Panc1 (cell line): ENCODE data around the gene TBC1D10A. TPM values are rescaled to one million over a fixed set of nuclear protein-coding genes. Genes with fewer than 3 reads are reported as not detected.

Experiments used
- ATAC-seq: fragments of 200-7000 bp; cut with Tn5 transposase; 2 replicates; pipeline ENCODE4 v1.9.1; 2020; ENCODE audit warnings: mild to moderate bottlenecking, moderate library complexity
- BruUV-seq: library from RNA; stranded (reverse); fragments of 400-500 nt; replicated peaks from 2 replicates; lab custom pipeline; 2021; lab: Mats Ljungman, UMichigan
- CTCF ChIA-PET: fragments of 300-600 bp; sonication (Branson Sonifier 250); formaldehyde crosslinking; loops from one replicate; lab custom pipeline; 2022; ENCODE audit warnings: antibody characterized with exemption; lab: Charles Lee
- POLR2A ChIA-PET: fragments of 300-600 bp; sonication (Branson Sonifier 250); formaldehyde crosslinking; loops from one replicate; lab custom pipeline; 2022; ENCODE audit warnings: antibody characterized with exemption; lab: Charles Lee
- DNase-seq: peaks from one replicate; pipeline ENCODE4 v3.0.0-alpha.2; 2010; ENCODE audit warnings: low read depth, low spot score
- H3K27ac ChIP-seq: 2 replicates; pipeline ENCODE4 v1.5.1; 2011; ENCODE audit warnings: mild to moderate bottlenecking, low read length, inconsistent platforms
- H3K27me3 ChIP-seq: fragments of 200-500 bp; sonication (Bioruptor generic); 2 replicates; pipeline ENCODE4 v1.6.0; 2014; ENCODE audit warnings: low read length, inconsistent platforms; ENCODE audit not compliant: control insufficient read depth, insufficient read depth
- H3K36me3 ChIP-seq: fragments of 200-500 bp; sonication (Bioruptor generic); 2 replicates; pipeline ENCODE4 v1.5.1; 2014; ENCODE audit warnings: inconsistent platforms, mild to moderate bottlenecking, low read length, moderate library complexity; ENCODE audit not compliant: control insufficient read depth, insufficient read depth
- H3K4me1 ChIP-seq: 2 replicates; pipeline ENCODE4 v1.5.1; 2011; ENCODE audit warnings: inconsistent platforms, mild to moderate bottlenecking, low read length, moderate library complexity; ENCODE audit not compliant: control insufficient read depth, insufficient read depth
- H3K4me3 ChIP-seq, 2 experiments: 2 replicates each; pipeline ENCODE4 v1.5.1; 2011 to 2012; ENCODE audit warnings: low read depth in 2 of 2, low read length in 2 of 2, mild to moderate bottlenecking in 2 of 2, inconsistent platforms in 1 of 2, moderate library complexity in 1 of 2
- H3K9me3 ChIP-seq: fragments of 200-500 bp; sonication (Bioruptor generic); 2 replicates; pipeline ENCODE4 v1.5.1; 2014; ENCODE audit warnings: low read depth, mild to moderate bottlenecking, inconsistent platforms, low read length, moderate library complexity; ENCODE audit not compliant: control insufficient read depth, insufficient read depth
- POLR2AphosphoS5 ChIP-seq: IDR thresholded peaks from 2 replicates; pipeline ENCODE4 v1.6.1; 2012; ENCODE audit warnings: mild to moderate bottlenecking, low read depth, low read length, moderate library complexity
- REST ChIP-seq, 2 experiments: IDR thresholded peaks; 2 replicates each; pipeline ENCODE4 v1.6.1; 2011 to 2012; ENCODE audit warnings: low read depth in 2 of 2, control low read depth in 1 of 2, low read length in 1 of 2, mild to moderate bottlenecking in 1 of 2, moderate library complexity in 1 of 2; ENCODE audit not compliant: insufficient read depth in 1 of 2
- SIN3A ChIP-seq: IDR thresholded peaks from 2 replicates; pipeline ENCODE4 v1.6.1; 2012; ENCODE audit warnings: low read depth, mild to moderate bottlenecking, low read length, moderate library complexity, borderline replicate concordance; ENCODE audit not compliant: insufficient read depth
- TCF7L2 ChIP-seq: IDR thresholded peaks from 2 replicates; pipeline ENCODE4 v1.6.1; 2011; ENCODE audit warnings: mild to moderate bottlenecking, low read depth, low read length, inconsistent platforms
- in situ Hi-C: cut with HindIII; loops from 2 replicates; pipeline ENCODE4 v1.10.0; 2016; ENCODE audit warnings: low sequenced_read_pairs, low pct_unique_long_range_greater_than_20kb
- intact Hi-C: fragments of 100-400 bp; cut with micrococcal nuclease; formaldehyde crosslinking; loops from one replicate; pipeline ENCODE4 v1.10.0; 2022; ENCODE audit not compliant: unreplicated experiment
- total RNA-seq: library from RNA; stranded (reverse); gene quantifications from one replicate; pipeline ENCODE4 v1.2.1, GENCODE V29; 2021; ENCODE audit not compliant: unreplicated experiment
- TF ChIP-seq, protein P1 (sequence below): fragments of 450-650 bp; IDR thresholded peaks from 2 replicates; pipeline ENCODE4 v1.5.1; 2017; ENCODE audit warnings: mild to moderate bottlenecking

TBC1D10A gene
- total RNA-seq, 1 experiment from 2014 or later: 14.9 TPM

DNA sequence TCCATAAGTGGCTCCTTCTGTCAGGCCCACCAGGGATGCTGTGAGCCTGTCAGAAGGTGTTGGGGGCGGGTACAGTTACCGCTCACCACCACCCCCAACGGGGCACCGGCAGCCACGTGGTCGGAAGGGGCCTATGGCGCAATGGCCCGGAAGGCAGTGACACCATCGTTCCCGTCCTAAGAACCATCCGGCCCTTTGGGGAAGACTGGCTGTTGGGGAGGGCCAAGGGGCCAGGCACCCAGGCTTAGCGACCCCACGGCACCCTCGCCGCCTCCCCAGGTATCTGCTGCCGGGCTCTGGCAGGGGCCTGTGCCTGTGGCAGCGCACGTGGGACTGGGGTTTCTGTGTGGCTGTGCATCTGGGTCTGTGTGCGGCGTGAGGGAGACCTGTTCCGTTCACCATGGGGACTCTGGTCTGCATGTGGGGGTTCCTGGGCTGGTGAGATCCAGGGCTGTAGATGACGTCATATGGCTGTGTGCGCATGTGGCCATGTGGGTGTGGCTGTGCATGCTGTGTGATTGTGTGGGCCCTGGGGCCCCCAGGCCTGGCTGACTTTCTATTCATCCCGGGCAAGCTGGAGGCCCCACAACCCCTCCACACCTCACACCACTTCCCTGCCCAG, 60.8 kb downstream of the TBC1D10A start:
- no TSS peak for BruUV-seq
- DNase-seq (no peak), ATAC-seq (no peak)
- TF ChIP-seq SIN3A (no peak), REST (IDR thresholded peaks at IDR 0.05; ENCODE audit: insufficient read depth in 1 of 2, low read depth in 2 of 2, low read length in 1 of 2) (no peak), POLR2AphosphoS5 (no peak)
- TF ChIP-seq, protein P1, sequence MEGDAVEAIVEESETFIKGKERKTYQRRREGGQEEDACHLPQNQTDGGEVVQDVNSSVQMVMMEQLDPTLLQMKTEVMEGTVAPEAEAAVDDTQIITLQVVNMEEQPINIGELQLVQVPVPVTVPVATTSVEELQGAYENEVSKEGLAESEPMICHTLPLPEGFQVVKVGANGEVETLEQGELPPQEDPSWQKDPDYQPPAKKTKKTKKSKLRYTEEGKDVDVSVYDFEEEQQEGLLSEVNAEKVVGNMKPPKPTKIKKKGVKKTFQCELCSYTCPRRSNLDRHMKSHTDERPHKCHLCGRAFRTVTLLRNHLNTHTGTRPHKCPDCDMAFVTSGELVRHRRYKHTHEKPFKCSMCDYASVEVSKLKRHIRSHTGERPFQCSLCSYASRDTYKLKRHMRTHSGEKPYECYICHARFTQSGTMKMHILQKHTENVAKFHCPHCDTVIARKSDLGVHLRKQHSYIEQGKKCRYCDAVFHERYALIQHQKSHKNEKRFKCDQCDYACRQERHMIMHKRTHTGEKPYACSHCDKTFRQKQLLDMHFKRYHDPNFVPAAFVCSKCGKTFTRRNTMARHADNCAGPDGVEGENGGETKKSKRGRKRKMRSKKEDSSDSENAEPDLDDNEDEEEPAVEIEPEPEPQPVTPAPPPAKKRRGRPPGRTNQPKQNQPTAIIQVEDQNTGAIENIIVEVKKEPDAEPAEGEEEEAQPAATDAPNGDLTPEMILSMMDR: no peak
- H3K4me3 ChIP-seq: no peak overlapping the region
- no peaks in the 10 kb centered on the region for H3K27me3 ChIP-seq
- H3K27ac ChIP-seq: no peak overlapping the region
- intact Hi-C loops: no loop called here
- H3K4me1 ChIP-seq: peaks cover 5% of the 10 kb centered on the region
- ChIA-PET POLR2A (interaction anchor here (0.6 kb wide), 1 partner anchor 459 kb away, joined by 11 read pairs; no protein-coding TSS in a partner anchor), CTCF (interaction anchor here (0.7 kb wide), 1 partner anchor 160 kb away, joined by 3 read pairs; no protein-coding TSS in a partner anchor)
- no peaks in the 10 kb centered on the region for H3K9me3 ChIP-seq
- in situ Hi-C loops: no loop called here
- H3K36me3 ChIP-seq: no peaks in the 10 kb centered on the region

DNA sequence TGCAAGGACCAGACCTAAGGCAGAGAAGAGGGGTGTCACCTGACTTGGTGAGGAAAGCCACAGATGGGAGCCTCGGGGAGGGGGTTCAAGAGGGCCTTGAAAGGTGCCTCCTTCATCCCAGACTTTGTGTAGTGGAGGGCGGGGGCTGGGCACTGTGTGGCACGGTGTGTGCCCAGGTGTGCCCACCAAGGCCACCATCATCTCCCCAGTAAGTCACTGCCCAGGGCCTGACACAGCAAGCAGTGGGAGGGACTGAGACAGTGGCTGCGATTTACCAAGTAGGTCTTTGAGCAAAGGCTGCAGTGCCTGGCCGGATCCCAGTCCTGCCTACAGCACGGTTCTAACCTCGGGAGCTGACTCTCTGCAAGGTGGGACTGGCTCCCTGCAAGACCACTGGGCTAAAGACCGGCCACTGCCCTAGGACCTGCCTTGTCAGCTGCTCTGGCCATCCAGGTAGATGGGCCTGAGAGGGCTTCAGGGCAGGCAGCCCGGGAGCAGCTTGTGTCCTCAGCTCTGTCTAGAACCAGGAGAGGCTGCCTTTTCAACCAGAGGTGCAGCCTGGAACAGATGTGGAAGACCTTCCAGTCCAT, 61.5 kb downstream of the TBC1D10A start:
- DNase-seq (no peak), ATAC-seq (no peak)
- no peak for TF ChIP-seq TCF7L2
- TF ChIP-seq REST (IDR thresholded peaks at IDR 0.05; ENCODE audit: insufficient read depth in 1 of 2, low read depth in 2 of 2, low read length in 1 of 2): no peak
- no peak for TF ChIP-seq SIN3A
- TF ChIP-seq, protein P1: no peak
- TF ChIP-seq POLR2AphosphoS5: no peak
- in situ Hi-C loops: no loop called here
- Histone ChIP-seq H3K36me3 (no peaks in the 10 kb centered on the region), H3K4me1 (peaks cover 5% of the 10 kb centered on the region), H3K27me3 (no peaks in the 10 kb centered on the region), H3K9me3 (no peaks in the 10 kb centered on the region), H3K27ac (no peak overlapping the region), H3K4me3 (no peak overlapping the region)
- no TSS peak for BruUV-seq
- intact Hi-C loops: no loop called here
- POLR2A ChIA-PET: no interaction called here
- CTCF ChIA-PET: interaction anchor here (0.6 to 0.7 kb wide), 2 partner anchors 49 to 161 kb away, joined by 3 to 5 read pairs; no protein-coding TSS in a partner anchor
